BLaER1 treated with 17β-estradiol and CSF1 and Interleukin-3, amounts not matched to agents 10 nM and 100 nM (cell line): ENCODE measurements around the gene DHDH.
"Not testable (repeated sequence)": the region's sequence is repeated elsewhere in the genome, so short reads cannot be mapped to it uniquely, and the experiment has no call there.

Experiments
- H3K27ac ChIP-seq, 11 experiments: shearing (Covaris generic); formaldehyde crosslinking; 2 replicates each; pipeline ENCODE4 v1.8.1; 2022
- H3K27me3 ChIP-seq, 11 experiments: shearing (Covaris generic); formaldehyde crosslinking; 2 replicates each; pipeline ENCODE4 v1.8.1; 2022
- H3K36me3 ChIP-seq, 11 experiments: shearing (Covaris generic); formaldehyde crosslinking; 2 replicates each; pipeline ENCODE4 v1.8.1; 2022
- H3K4me1 ChIP-seq, 10 experiments: shearing (Covaris generic); formaldehyde crosslinking; 2 replicates each; pipeline ENCODE4 v1.8.1; 2022
- H3K4me2 ChIP-seq, 11 experiments: shearing (Covaris generic); formaldehyde crosslinking; 2 replicates each; pipeline ENCODE4 v1.8.1; 2022
- H3K4me3 ChIP-seq, 10 experiments: shearing (Covaris generic); formaldehyde crosslinking; 2 replicates each; pipeline ENCODE4 v1.8.1; 2022
- H3K9ac ChIP-seq, 11 experiments: shearing (Covaris generic); formaldehyde crosslinking; 2 replicates each; pipeline ENCODE4 v1.8.1; 2022
- H3K9me3 ChIP-seq, 11 experiments: shearing (Covaris generic); formaldehyde crosslinking; replicated peaks in 1 of 11; 2 replicates each; pipeline ENCODE4 v1.8.1; 2022
- H4K20me1 ChIP-seq, 11 experiments: shearing (Covaris generic); formaldehyde crosslinking; 2 replicates each; pipeline ENCODE4 v1.8.1; 2022
- Cebpa-rat ChIP-seq, 11 experiments: shearing (Covaris generic); IDR thresholded peaks; 2 replicates each; pipeline ENCODE4 v1.8.1; 2022

DHDH gene

DNA sequence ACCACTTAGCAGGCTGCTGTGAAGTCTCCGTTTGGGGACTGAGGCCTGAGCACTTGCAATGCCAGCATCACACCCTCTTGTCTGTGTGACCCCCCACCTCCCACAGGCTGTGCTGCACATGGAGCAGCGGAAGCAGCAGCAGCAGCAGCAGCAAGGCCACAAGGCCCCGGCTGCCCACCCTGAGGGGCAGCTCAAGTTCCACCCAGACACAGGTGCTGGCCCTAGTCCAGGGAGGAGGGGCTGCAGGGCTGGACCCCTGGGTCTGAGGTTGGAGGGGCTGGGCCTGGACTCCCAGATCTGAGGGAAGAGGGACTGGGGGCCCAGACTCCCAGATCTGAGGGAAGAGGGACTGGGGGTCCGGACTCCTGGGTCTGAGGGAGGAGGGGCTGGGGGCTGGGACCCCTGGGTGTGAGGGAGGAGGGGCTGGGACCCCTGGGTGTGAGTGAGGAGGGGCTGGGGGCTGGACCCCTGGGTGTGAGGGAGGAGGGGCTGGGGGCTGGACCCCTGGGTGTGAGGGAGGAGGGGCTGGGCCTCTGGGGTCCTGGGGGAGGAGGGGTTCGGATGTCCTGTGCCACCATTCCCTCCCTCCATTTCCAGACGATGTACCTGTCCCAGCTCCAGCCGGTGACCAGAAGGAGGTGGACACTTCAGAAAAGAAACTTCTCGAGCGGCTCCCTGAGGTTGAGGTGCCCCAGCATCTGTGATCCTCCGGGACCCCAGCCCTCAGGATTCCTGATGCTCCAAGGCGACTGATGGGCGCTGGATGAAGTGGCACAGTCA is 11.6 kb upstream of the DHDH start:
- Histone ChIP-seq H3K9me3 (no peaks in the 10 kb centered on the region), H3K4me1 (peaks cover 10 to 23% (median 16%) of the 10 kb centered on the region in 10 experiments), H3K27me3 (no peaks in the 10 kb centered on the region), H3K36me3 (peaks cover 44 to 71% (median 61%) of the 10 kb centered on the region in 11 experiments), H3K27ac (no peak overlapping the region), H3K4me2 (no peak overlapping the region), H4K20me1 (peaks cover 0 to 17% (median 0%) of the 10 kb centered on the region in 11 experiments; a peak in 4 of 22 replicates), H3K4me3 (no peak overlapping the region), H3K9ac (no peak overlapping the region)
- no peak for TF ChIP-seq Cebpa-rat (IDR thresholded peaks at IDR 0.05)

DNA sequence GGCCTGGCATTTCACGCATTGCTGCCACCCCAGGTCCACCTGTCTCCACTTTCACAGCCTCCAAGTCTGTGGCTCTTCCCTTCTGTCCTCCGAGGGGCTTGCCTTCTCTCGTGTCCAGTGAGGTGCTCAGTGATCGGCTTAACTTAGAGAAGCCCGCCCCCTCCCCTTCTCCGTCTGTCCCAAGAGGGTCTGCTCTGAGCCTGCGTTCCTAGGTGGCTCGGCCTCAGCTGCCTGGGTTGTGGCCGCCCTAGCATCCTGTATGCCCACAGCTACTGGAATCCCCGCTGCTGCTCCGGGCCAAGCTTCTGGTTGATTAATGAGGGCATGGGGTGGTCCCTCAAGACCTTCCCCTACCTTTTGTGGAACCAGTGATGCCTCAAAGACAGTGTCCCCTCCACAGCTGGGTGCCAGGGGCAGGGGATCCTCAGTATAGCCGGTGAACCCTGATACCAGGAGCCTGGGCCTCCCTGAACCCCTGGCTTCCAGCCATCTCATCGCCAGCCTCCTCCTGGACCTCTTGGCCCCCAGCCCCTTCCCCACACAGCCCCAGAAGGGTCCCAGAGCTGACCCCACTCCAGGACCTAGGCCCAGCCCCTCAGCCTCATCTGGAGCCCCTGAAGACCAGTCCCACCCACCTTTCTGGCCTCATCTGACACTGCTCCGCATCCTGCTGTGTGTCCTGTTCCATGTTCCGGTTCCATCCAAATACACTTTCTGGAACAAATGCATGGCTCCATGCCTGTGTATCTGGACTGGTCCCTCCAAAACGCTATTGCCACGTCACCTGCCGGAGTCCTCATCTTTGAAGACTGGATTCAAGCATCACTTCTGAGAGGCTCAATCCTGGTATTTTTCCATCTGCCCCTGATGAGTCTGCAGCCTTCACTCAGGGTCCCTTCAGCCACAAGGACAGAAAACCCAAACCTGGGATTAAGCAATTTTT is 10.7 kb upstream of the DHDH start:
- no peaks in the 10 kb centered on the region for H3K27me3 ChIP-seq

DNA sequence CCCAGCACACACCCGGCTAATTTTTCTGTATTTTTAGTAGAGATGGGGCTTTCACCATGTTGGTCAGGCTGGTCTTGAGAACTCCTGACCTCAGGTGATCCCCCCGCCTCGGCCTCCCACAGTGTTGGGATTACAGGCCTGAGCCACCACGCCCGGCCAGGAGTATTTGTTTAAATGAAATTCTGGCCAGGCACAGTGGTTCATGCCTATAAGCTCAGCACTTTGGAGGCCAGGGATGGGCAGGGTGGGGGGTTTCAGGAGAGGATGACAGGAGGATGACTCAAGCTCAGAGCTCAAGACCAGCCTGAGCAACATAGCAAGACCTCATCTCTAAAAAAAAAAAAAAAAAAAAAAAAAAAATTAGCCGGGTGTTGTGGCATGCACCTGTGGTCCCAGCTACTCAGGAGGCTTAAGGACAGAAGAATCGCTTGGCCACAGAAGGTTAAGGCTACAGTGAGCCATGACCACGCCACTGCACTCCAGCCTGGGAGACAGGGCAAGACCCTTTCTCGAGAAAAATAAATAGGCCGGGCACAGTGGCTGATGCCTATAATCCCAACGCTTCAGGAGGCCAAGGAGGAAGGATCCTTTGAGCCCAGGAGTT is 8.2 kb upstream of the DHDH start:
- no peak overlapping the region for H3K9ac ChIP-seq
- no peaks in the 10 kb centered on the region for H3K9me3 ChIP-seq
- H3K27ac ChIP-seq, result no peak overlapping the region
- peaks cover 15 to 38% (median 35%) of the 10 kb centered on the region in 11 experiments for H3K36me3 ChIP-seq
- no peak for TF ChIP-seq Cebpa-rat (IDR thresholded peaks at IDR 0.05)
- no peak overlapping the region for H3K4me2 ChIP-seq
- no peaks in the 10 kb centered on the region for H3K27me3 ChIP-seq
- peaks cover 0 to 26% (median 0%) of the 10 kb centered on the region in 10 experiments; a peak in 6 of 20 replicates for H3K4me1 ChIP-seq
- peaks cover 0 to 9% (median 0%) of the 10 kb centered on the region in 11 experiments; a peak in 4 of 22 replicates for H4K20me1 ChIP-seq
- H3K4me3 ChIP-seq, result no peak overlapping the region

More for the DNA sequence above, 10.7 kb upstream of the DHDH start:
- Histone ChIP-seq H3K4me2 (no peak overlapping the region), H4K20me1 (peaks cover 0 to 17% (median 0%) of the 10 kb centered on the region in 11 experiments; a peak in 4 of 22 replicates), H3K27ac (no peak overlapping the region), H3K4me1 (peaks cover 7 to 24% (median 9%) of the 10 kb centered on the region in 10 experiments), H3K9ac (no peak overlapping the region), H3K9me3 (no peaks in the 10 kb centered on the region), H3K36me3 (peaks cover 38 to 63% (median 56%) of the 10 kb centered on the region in 11 experiments), H3K4me3 (no peak overlapping the region)
- no peak for TF ChIP-seq Cebpa-rat (IDR thresholded peaks at IDR 0.05)

DNA sequence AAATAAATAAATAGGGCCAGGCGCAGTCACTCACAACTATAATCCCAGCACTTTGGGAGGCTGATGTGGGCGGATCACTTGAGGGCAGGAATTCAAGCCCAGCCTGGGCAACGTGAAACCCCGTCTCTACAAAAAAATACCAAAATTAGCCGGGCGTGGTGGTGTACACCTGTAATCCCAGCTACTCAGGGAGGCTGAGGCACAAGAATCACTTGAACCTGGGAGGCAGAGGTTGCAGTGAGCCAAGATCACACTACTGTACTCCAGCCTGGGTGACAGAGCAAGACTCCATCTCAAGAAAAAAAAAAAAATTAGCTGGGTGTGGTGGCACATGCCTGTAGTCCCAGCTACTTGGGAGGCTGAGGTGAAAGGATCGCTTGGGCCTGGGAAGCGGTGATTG is 7.6 kb upstream of the DHDH start:
- H3K36me3 ChIP-seq, result peaks cover 10 to 33% (median 29%) of the 10 kb centered on the region in 11 experiments
- not testable (repeated sequence) for H4K20me1 ChIP-seq, H3K27ac ChIP-seq, H3K9me3 ChIP-seq, H3K4me3 ChIP-seq, H3K9ac ChIP-seq, H3K27me3 ChIP-seq, H3K4me2 ChIP-seq
- H3K4me1 ChIP-seq, result peaks cover 0 to 26% (median 0%) of the 10 kb centered on the region in 10 experiments; a peak in 6 of 20 replicates

- Histone ChIP-seq H3K4me2 (peak overlapping the region in 3 of 11 experiments; percentile 29 to 49 (median 29); a peak in 3 of 22 replicates), H3K4me1 (peaks cover 0 to 26% (median 0%) of the 10 kb centered on the region in 10 experiments; a peak in 6 of 20 replicates), H3K27ac (peak overlapping the region in 1 of 11 experiments; percentile 13; a peak in 1 of 22 replicates), H3K36me3 (peaks cover 0 to 23% (median 19%) of the 10 kb centered on the region in 11 experiments; a peak in 21 of 22 replicates), H3K9ac (no peak overlapping the region), H4K20me1 (no peaks in the 10 kb centered on the region; a peak in 2 of 22 replicates), H3K9me3 (no peaks in the 10 kb centered on the region), H3K27me3 (0 out of 22 replicates have a peak, but pooled peaks cover 0 to 2% (median 0%) of the 10 kb centered on the region in 11 experiments), H3K4me3 (no peak overlapping the region)
- no peak for TF ChIP-seq Cebpa-rat (IDR thresholded peaks at IDR 0.05)
Measured at GRCh38 chr19:48926909-48927308, 6.6 kb upstream of the DHDH start.

- 0 out of 22 replicates have a peak overlapping the region, but pooled peaks of 1 of the 11 experiments have one; percentile 0 for H3K27ac ChIP-seq
Measured at GRCh38 chr19:48927692-48928091, 5.8 kb upstream of the DHDH start.

GRCh38 chr19:48928164-48929025 is 5.1 kb upstream of the DHDH start:
- Histone ChIP-seq H3K4me3 (no peak overlapping the region), H3K27ac (no peak overlapping the region), H3K36me3 (peaks cover 0 to 9% (median 6%) of the 10 kb centered on the region in 11 experiments; a peak in 16 of 22 replicates), H3K4me1 (peaks cover 6 to 31% (median 7%) of the 10 kb centered on the region in 10 experiments; a peak in 17 of 20 replicates), H3K27me3 (peaks cover 10 to 16% (median 13%) of the 10 kb centered on the region in 11 experiments), H3K9ac (no peak overlapping the region), H3K4me2 (peak overlapping the region in 1 of 11 experiments; percentile 32; a peak in 1 of 22 replicates), H3K9me3 (no peaks in the 10 kb centered on the region), H4K20me1 (no peaks in the 10 kb centered on the region; a peak in 1 of 22 replicates)
- no peak for TF ChIP-seq Cebpa-rat (IDR thresholded peaks at IDR 0.05)

More at GRCh38 chr19:48927692-48928091, 5.8 kb upstream of the DHDH start:
- H3K9ac ChIP-seq, H3K27me3 ChIP-seq, H3K9me3 ChIP-seq, H3K4me3 ChIP-seq, H4K20me1 ChIP-seq: not testable (repeated sequence)
- Histone ChIP-seq H3K4me2 (peak overlapping the region in 1 of 11 experiments; percentile 32; a peak in 1 of 22 replicates), H3K36me3 (peaks cover 0 to 16% (median 13%) of the 10 kb centered on the region in 11 experiments; a peak in 20 of 22 replicates), H3K4me1 (peaks cover 0 to 26% (median under 1%) of the 10 kb centered on the region in 10 experiments; a peak in 8 of 20 replicates)
